GM12873 (cell line): ENCODE results near the gene THAP4.

ENCODE experiments used
- TF ChIP-seq, protein P1 (sequence below): IDR thresholded peaks from 2 replicates; pipeline ENCODE4 v1.5.1; 2012; ENCODE audit warnings: low read depth, mild to moderate bottlenecking, moderate library complexity, low read length, control low read depth; ENCODE audit not compliant: insufficient read depth; ENCODE audit errors: missing control alignments

THAP4 gene

DNA sequence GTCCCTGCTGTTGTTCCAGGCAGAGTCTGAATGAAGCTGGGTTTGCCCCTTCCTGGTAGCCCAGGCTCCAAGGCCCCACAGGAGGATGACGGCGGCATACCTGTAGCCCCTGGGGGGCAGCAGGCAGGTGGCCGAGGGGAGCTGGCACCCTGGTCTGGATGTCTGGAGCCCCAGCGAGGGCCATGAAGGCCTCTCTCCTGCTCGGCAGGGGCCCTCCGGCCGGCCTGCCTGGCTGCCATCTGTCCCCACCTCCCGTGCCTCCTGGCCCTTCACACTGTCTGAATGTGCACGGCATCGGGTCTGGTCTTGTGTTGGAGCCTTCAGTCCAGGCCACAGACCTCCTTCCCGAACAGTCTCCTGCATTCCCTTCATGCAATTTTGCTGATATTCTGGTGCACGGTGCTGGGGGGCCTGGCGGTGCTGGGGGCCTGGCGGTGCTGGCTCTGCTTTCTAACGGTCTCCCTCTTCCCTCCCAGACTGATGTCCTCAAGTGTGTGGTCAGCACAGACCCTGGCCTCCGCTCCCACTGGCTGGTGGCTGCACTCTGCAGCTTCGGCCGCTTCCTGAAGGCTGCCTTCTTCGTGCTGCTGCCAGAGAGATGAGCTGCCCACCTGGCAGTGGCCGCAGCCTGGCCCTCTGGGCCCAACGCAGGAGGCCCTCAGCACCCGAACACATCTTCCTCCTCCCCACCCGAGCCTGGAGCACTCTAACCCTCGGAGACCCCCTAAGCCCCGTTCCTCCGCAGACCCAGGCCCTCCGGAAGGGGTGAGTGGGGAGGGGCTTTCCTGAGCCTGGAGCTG is 64.9 kb downstream of the THAP4 start:
- TF ChIP-seq, protein P1, sequence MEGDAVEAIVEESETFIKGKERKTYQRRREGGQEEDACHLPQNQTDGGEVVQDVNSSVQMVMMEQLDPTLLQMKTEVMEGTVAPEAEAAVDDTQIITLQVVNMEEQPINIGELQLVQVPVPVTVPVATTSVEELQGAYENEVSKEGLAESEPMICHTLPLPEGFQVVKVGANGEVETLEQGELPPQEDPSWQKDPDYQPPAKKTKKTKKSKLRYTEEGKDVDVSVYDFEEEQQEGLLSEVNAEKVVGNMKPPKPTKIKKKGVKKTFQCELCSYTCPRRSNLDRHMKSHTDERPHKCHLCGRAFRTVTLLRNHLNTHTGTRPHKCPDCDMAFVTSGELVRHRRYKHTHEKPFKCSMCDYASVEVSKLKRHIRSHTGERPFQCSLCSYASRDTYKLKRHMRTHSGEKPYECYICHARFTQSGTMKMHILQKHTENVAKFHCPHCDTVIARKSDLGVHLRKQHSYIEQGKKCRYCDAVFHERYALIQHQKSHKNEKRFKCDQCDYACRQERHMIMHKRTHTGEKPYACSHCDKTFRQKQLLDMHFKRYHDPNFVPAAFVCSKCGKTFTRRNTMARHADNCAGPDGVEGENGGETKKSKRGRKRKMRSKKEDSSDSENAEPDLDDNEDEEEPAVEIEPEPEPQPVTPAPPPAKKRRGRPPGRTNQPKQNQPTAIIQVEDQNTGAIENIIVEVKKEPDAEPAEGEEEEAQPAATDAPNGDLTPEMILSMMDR: no peak

DNA sequence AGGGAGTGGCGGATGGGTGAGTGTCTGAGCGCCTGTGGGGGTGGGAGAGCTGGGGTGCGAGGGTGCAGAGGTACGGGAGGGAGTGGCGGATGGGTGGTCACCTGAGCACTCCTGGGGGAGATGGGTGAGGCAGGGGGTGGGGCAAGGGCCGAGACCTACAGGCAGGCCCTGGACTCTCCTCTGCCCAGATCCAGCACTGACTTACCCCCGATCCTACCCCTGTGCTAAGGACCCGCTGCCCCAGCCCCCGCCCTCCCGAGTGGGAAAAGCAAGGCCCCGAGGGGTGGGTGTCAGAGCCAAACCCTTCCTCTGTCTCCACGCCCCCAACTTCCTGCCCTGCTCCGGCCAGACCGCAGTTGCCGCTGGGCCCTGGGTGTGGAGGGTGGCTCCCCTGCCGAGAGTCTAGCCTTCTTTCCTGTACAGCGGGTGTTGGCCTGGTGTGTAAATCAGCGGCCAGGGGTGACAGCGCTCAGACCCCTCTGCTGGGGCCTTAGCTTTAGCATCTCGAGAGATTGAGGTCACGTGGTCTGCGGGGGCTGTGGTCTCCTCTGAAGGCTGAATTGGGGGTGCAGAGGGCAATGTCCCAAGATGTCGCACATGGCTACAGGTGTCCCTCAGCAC is 65.9 kb downstream of the THAP4 start:
- TF ChIP-seq, protein P1: no peak

DNA sequence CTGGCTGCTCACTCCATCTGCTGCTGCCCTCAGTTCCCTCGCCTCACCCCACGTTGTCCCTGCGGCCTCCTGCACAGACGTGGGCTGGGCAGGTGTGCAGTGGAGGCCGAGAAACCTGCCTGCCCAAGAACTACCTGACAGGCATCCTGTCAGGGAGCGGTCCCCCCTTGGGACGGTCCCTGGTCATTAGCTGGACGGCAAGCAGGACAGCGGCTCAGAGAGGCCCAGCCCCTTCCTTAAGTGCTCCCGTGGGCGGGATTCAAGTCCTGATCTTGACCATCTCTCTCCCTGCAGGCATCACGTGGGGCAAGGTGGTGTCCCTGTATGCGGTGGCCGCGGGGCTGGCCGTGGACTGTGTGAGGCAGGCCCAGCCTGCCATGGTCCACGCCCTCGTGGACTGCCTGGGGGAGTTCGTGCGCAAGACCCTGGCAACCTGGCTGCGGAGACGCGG is 67.1 kb downstream of the THAP4 start:
- TF ChIP-seq, protein P1: no peak

DNA sequence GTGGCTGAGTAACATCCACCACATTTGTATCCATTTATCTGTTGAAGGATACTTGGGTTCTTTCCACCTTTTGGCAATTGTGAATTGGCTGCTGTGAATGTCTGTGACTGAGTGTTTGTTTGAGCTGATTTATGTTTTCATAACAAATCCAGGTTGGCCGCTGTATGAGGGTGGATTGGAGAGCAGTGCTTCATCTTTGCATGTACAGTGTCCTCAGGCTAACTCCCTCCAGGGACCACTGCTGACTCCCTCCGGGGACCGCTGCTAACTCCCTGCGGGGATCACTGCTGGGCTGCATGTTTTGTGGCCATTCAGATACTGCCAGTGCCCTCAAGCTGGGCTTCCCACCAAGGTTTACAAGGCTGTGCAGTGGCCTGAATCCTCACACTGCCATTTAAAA is 68.2 kb downstream of the THAP4 start:
- TF ChIP-seq, protein P1: no peak

DNA sequence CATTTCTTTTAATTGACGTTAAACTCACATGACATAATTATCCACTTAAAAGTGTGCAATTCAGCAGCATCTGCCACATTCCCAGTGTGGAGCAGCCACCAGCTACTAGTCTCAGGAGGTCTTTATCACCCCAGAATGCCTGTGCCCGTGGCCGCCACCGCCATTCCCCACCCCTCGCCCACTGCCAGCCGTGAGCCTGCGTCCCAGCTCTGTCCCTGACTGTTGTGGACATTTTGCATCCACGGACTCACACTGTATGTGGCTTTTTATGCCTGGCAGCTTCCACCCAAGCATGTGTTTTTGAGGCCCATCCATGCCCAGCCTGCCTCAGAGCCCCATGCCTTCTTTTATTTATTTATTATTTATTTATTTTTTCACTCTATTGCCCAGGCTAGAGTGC is 69.2 kb downstream of the THAP4 start:
- TF ChIP-seq, protein P1: no peak

DNA sequence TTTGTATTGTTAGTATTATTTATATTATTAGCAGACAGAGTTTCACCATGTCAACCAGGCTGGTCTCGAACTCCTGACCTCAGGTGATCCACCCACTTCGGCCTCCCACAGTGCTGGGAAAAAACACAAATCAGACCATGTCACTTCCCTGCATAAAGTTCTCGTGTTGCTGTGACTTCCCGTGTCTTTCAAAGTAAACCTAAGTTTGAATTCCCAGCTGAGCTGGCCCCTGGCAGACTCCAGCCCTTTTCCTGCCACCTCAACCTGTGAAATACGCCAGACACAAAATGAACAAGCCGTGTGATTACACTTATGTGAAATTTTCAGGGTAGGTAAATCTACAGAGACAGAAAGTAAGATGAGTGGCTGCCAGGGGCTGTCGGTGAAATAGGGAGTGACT is 70.5 kb downstream of the THAP4 start:
- TF ChIP-seq, protein P1: no peak

DNA sequence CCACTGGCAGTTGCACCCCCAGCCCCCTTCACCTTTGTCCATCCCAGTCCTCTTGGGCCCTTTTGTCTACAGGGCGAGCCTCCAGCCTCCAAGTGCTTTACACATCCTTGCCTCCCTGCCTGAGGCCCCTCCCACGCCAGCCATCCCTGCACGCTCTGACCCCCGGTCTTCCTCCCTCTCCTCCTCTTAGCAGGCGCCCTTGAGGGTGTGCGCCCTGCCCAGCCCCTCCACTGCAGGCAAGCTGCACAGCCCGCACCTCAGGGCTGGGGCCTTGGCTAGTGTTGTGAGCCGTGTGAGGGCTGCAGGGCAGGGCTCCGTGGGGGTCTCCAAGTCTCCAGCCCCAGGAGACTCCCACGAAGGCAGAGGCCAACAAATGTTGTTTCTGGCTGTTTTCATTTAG is 71.5 kb downstream of the THAP4 start:
- TF ChIP-seq, protein P1: no peak
